Measurements from ENCODE around the gene RABGAP1.

RABGAP1 gene

GRCh38 chr9:123099042-123099441 lies 158.2 kb downstream of the RABGAP1 start:
- no peaks in the 10 kb centered on the region for H3K9me3 Mint-ChIP-seq
- no peaks in the 10 kb centered on the region for H3K27me3 Mint-ChIP-seq
- no peak for DNase-seq (ENCODE audit: low spot score in 2 of 2)
- ATAC-seq (ENCODE audit: low read depth) = no peak
- peaks cover 17% of the 10 kb centered on the region for H3K4me1 Mint-ChIP-seq
- H3K4me3 Mint-ChIP-seq = no peak overlapping the region
- peaks cover 18% of the 10 kb centered on the region for H3K36me3 Mint-ChIP-seq
- no peak overlapping the region for H3K27ac Mint-ChIP-seq

- Mint-ChIP-seq H3K27ac (no peak overlapping the region), H3K4me1 (peaks cover 15% of the 10 kb centered on the region), H3K9me3 (no peaks in the 10 kb centered on the region), H3K4me3 (no peak overlapping the region), H3K27me3 (no peaks in the 10 kb centered on the region), H3K36me3 (peaks cover 16% of the 10 kb centered on the region)
- ATAC-seq (ENCODE audit: low read depth) (no peak), DNase-seq (ENCODE audit: low spot score in 2 of 2) (no peak)
Observed at GRCh38 chr9:123099548-123099947, 158.7 kb downstream of the RABGAP1 start.

- peak overlapping the region; percentile 78 for H3K27ac Mint-ChIP-seq
- H3K27me3 Mint-ChIP-seq = no peaks in the 10 kb centered on the region
- DNase-seq (ENCODE audit: low spot score in 2 of 2) (no peak), ATAC-seq (ENCODE audit: low read depth) (peak; percentile 39)
- H3K36me3 Mint-ChIP-seq = peaks cover 23% of the 10 kb centered on the region
- no peak overlapping the region for H3K4me3 Mint-ChIP-seq
- no peaks in the 10 kb centered on the region for H3K9me3 Mint-ChIP-seq
- peaks cover 10% of the 10 kb centered on the region for H3K4me1 Mint-ChIP-seq
Observed at GRCh38 chr9:123102375-123103113, 161.7 kb downstream of the RABGAP1 start.

- peak overlapping the region; percentile 26 for H3K27ac Mint-ChIP-seq
- no peak for DNase-seq (ENCODE audit: low spot score in 2 of 2)
- no peak overlapping the region for H3K4me3 Mint-ChIP-seq
Observed at GRCh38 chr9:123104807-123105206, 164.0 kb downstream of the RABGAP1 start.

GRCh38 chr9:123105490-123105889 lies 164.7 kb downstream of the RABGAP1 start:
- Mint-ChIP-seq H3K27me3 (no peaks in the 10 kb centered on the region), H3K4me3 (no peak overlapping the region), H3K27ac (no peak overlapping the region), H3K36me3 (peaks cover 18% of the 10 kb centered on the region), H3K9me3 (no peaks in the 10 kb centered on the region), H3K4me1 (peaks cover 10% of the 10 kb centered on the region)
- DNase-seq (ENCODE audit: low spot score in 2 of 2) (no peak), ATAC-seq (ENCODE audit: low read depth) (no peak)

More at GRCh38 chr9:123104807-123105206, 164.0 kb downstream of the RABGAP1 start:
- peaks cover 18% of the 10 kb centered on the region for H3K36me3 Mint-ChIP-seq
- H3K9me3 Mint-ChIP-seq = no peaks in the 10 kb centered on the region
- no peak for ATAC-seq (ENCODE audit: low read depth)
- H3K4me1 Mint-ChIP-seq = peaks cover 10% of the 10 kb centered on the region
- no peaks in the 10 kb centered on the region for H3K27me3 Mint-ChIP-seq

- no peak for DNase-seq (ENCODE audit: low spot score in 2 of 2)
- Mint-ChIP-seq H3K4me3 (no peak overlapping the region), H3K9me3 (no peaks in the 10 kb centered on the region), H3K36me3 (peaks cover 13% of the 10 kb centered on the region), H3K27me3 (no peaks in the 10 kb centered on the region), H3K27ac (peak overlapping the region; percentile 39), H3K4me1 (peaks cover 10% of the 10 kb centered on the region)
- peak; percentile 31 for ATAC-seq (ENCODE audit: low read depth)
Observed at GRCh38 chr9:123107639-123108285, 166.9 kb downstream of the RABGAP1 start.

GRCh38 chr9:123108976-123109375 lies 168.2 kb downstream of the RABGAP1 start:
- ATAC-seq (ENCODE audit: low read depth) (no peak), DNase-seq (ENCODE audit: low spot score in 2 of 2) (no peak)
- peaks cover 13% of the 10 kb centered on the region for H3K4me1 Mint-ChIP-seq
- no peaks in the 10 kb centered on the region for H3K27me3 Mint-ChIP-seq
- no peaks in the 10 kb centered on the region for H3K9me3 Mint-ChIP-seq
- no peak overlapping the region for H3K4me3 Mint-ChIP-seq
- peaks cover 13% of the 10 kb centered on the region for H3K36me3 Mint-ChIP-seq
- peak overlapping the region; percentile 36 for H3K27ac Mint-ChIP-seq

- peaks cover 18% of the 10 kb centered on the region for H3K36me3 Mint-ChIP-seq
- ATAC-seq (ENCODE audit: low read depth) (no peak), DNase-seq (ENCODE audit: low spot score in 2 of 2) (no peak)
- peaks cover 13% of the 10 kb centered on the region for H3K4me1 Mint-ChIP-seq
- no peak overlapping the region for H3K4me3 Mint-ChIP-seq
- H3K27me3 Mint-ChIP-seq = no peaks in the 10 kb centered on the region
- H3K27ac Mint-ChIP-seq = peak overlapping the region; percentile 36
- no peaks in the 10 kb centered on the region for H3K9me3 Mint-ChIP-seq
Observed at GRCh38 chr9:123109540-123110279, 168.9 kb downstream of the RABGAP1 start.

- no peaks in the 10 kb centered on the region for H3K9me3 Mint-ChIP-seq
- ATAC-seq (ENCODE audit: low read depth) (no peak), DNase-seq (ENCODE audit: low spot score in 2 of 2) (no peak)
- H3K4me3 Mint-ChIP-seq = no peak overlapping the region
- H3K27ac Mint-ChIP-seq = peak overlapping the region; percentile 72
- H3K36me3 Mint-ChIP-seq = peaks cover 21% of the 10 kb centered on the region
- H3K27me3 Mint-ChIP-seq = no peaks in the 10 kb centered on the region
- peaks cover 10% of the 10 kb centered on the region for H3K4me1 Mint-ChIP-seq
Observed at GRCh38 chr9:123111427-123112014, 170.7 kb downstream of the RABGAP1 start.

- H3K27ac Mint-ChIP-seq = peak overlapping the region; percentile 72
- no peak overlapping the region for H3K4me3 Mint-ChIP-seq
- DNase-seq (ENCODE audit: low spot score in 2 of 2) = no peak
- H3K27me3 Mint-ChIP-seq = no peaks in the 10 kb centered on the region
- peak; percentile 31 for ATAC-seq (ENCODE audit: low read depth)
- peaks cover 6% of the 10 kb centered on the region for H3K4me1 Mint-ChIP-seq
- H3K36me3 Mint-ChIP-seq = peaks cover 17% of the 10 kb centered on the region
- no peaks in the 10 kb centered on the region for H3K9me3 Mint-ChIP-seq
Observed at GRCh38 chr9:123112015-123112975, 171.5 kb downstream of the RABGAP1 start.

- peaks cover 6% of the 10 kb centered on the region for H3K4me1 Mint-ChIP-seq
- H3K36me3 Mint-ChIP-seq = peaks cover 17% of the 10 kb centered on the region
- no peak overlapping the region for H3K4me3 Mint-ChIP-seq
- H3K27me3 Mint-ChIP-seq = no peaks in the 10 kb centered on the region
- ATAC-seq (ENCODE audit: low read depth) (no peak), DNase-seq (ENCODE audit: low spot score in 2 of 2) (no peak)
- no peaks in the 10 kb centered on the region for H3K9me3 Mint-ChIP-seq
- H3K27ac Mint-ChIP-seq = peak overlapping the region; percentile 84
Observed at GRCh38 chr9:123113185-123113584, 172.4 kb downstream of the RABGAP1 start.

- H3K4me3 Mint-ChIP-seq = no peak overlapping the region
- H3K9me3 Mint-ChIP-seq = no peaks in the 10 kb centered on the region
- no peaks in the 10 kb centered on the region for H3K27me3 Mint-ChIP-seq
- no peak for DNase-seq (ENCODE audit: low spot score in 2 of 2)
- H3K27ac Mint-ChIP-seq = peak overlapping the region; percentile 56
- peaks cover 21% of the 10 kb centered on the region for H3K36me3 Mint-ChIP-seq
- peaks cover 8% of the 10 kb centered on the region for H3K4me1 Mint-ChIP-seq
- no peak for ATAC-seq (ENCODE audit: low read depth)
Observed at GRCh38 chr9:123115146-123115913, 174.5 kb downstream of the RABGAP1 start.

Measured in memory B cell (primary cell).